Breast epithelium (tissue), 4 donors: ENCODE data around the gene TMCC1. TPM values are rescaled to one million over a fixed set of nuclear protein-coding genes. Genes with fewer than 3 reads are reported as not detected.

ENCODE experiments used
- DNase-seq, 2 donors: peaks; one replicate each; pipeline ENCODE4 v3.0.0-alpha.2; 2019; ENCODE audit warnings: low spot score in 2 of 2
- H3K27ac ChIP-seq, 2 donors: fragments of 200-600 bp; sonication (generic) in 1 of 2; one replicate each; pipeline ENCODE4 v1.5.1; 2016 to 2019; ENCODE audit warnings: mild to moderate bottlenecking in 1 of 2
- H3K27me3 ChIP-seq, 2 donors: fragments of 200-600 bp; sonication (generic) in 1 of 2; one replicate each; pipeline versions ENCODE4 v1.5.1 to v1.6.0; 2017 to 2019; ENCODE audit warnings: control low read depth in 1 of 2, mild to moderate bottlenecking in 1 of 2
- H3K36me3 ChIP-seq: fragments of 200-600 bp; one replicate; pipeline ENCODE4 v1.5.1; 2019
- H3K4me1 ChIP-seq, 2 donors: fragments of 200-600 bp; sonication (generic); one replicate each; pipeline ENCODE4 v1.5.1; 2016 to 2019; ENCODE audit warnings: control low read depth in 1 of 2
- H3K4me3 ChIP-seq, 3 donors: fragments of 200-600 bp; sonication (generic); 1 replicate in 2 of 3; 2 replicates in 1 of 3; pipeline ENCODE4 v1.5.1; 2016 to 2019; ENCODE audit warnings: mild to moderate bottlenecking in 3 of 3, moderate library complexity in 2 of 3
- H3K9me3 ChIP-seq, 2 donors: fragments of 200-600 bp; sonication (generic) in 1 of 2; one replicate each; pipeline ENCODE4 v1.5.1; 2016 to 2019; ENCODE audit warnings: control low read depth in 1 of 2
- POLR2A ChIP-seq: fragments of 450-650 bp; IDR thresholded peaks from one replicate; pipeline ENCODE4 v1.6.1; 2016; ENCODE audit warnings: antibody characterized with exemption, mild to moderate bottlenecking, moderate library complexity
- POLR2AphosphoS5 ChIP-seq, 3 donors: sonication (generic); formaldehyde crosslinking; IDR thresholded peaks; one replicate each; pipeline ENCODE4 v1.6.1; 2017; ENCODE audit warnings: antibody characterized with exemption in 3 of 3
- intact Hi-C: fragments of 100-400 bp; cut with DNase I; formaldehyde crosslinking; loops from one replicate; pipeline ENCODE4 v1.15.1; 2023; ENCODE audit warnings: low total_unique reads
- total RNA-seq, 3 donors: library from RNA; depleted of rRNA; stranded (reverse); fragments of >200 nt; gene quantifications; one replicate each; pipeline ENCODE4 v1.1.0, GENCODE V29; 2016
- TF ChIP-seq, protein P1 (sequence below), 3 donors: fragments of 450-650 bp; IDR thresholded peaks; one replicate each; pipeline ENCODE4 v1.5.1; 2016 to 2017; ENCODE audit warnings: antibody characterized with exemption in 3 of 3, mild to moderate bottlenecking in 3 of 3, moderate library complexity in 3 of 3

The TMCC1 gene
- total RNA-seq, 3 donors from 2014 or later = 29.4 to 48.1 (median 29.8) TPM

DNA sequence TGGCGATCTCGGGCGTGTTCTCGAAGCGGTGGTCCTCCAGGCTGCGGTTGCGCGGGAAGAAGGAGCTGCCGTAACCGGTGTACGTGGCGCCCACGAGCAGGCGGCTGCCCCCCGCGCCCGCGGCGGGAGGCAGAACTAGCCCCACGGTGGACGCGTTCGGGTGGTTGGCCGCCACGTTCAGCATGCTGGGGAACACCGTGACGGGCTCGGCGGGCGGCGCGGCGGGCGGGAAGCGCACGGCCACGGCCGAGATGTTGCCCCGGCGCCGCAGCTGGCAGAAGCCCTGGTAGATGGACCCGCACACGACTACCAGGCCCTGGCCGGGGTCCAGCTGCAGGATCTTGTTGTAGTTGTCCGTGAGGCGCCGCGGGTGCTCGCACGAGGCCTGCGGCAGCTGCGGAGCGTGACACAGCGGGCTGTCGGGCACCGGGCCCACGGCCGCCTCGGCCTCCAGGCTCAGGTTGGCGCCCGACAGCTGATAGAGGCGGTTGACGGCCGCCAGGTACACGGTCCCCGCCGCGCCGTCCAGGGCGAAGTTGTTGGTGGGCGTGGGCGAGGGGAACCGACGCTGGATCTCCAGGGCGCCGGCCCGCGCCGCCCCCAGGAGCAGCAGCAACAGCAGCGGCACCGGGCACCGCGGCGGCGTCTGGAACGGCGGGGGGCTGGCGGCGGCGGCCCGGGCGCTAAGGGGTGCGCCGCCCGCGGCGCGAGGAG, 287.4 kb downstream of the TMCC1 start:
- H3K27me3 ChIP-seq = no peaks in the 10 kb centered on the region
- peak overlapping the region; percentile 56 to 95 for H3K27ac ChIP-seq
- intact Hi-C loops = no loop called here
- no peaks in the 10 kb centered on the region for H3K9me3 ChIP-seq
- peak overlapping the region; percentile 59 to 78 (median 73) for H3K4me3 ChIP-seq
- H3K36me3 ChIP-seq = no peaks in the 10 kb centered on the region
- peaks cover 6% of the 10 kb centered on the region in 2 donors for H3K4me1 ChIP-seq
- TF ChIP-seq, protein P1, sequence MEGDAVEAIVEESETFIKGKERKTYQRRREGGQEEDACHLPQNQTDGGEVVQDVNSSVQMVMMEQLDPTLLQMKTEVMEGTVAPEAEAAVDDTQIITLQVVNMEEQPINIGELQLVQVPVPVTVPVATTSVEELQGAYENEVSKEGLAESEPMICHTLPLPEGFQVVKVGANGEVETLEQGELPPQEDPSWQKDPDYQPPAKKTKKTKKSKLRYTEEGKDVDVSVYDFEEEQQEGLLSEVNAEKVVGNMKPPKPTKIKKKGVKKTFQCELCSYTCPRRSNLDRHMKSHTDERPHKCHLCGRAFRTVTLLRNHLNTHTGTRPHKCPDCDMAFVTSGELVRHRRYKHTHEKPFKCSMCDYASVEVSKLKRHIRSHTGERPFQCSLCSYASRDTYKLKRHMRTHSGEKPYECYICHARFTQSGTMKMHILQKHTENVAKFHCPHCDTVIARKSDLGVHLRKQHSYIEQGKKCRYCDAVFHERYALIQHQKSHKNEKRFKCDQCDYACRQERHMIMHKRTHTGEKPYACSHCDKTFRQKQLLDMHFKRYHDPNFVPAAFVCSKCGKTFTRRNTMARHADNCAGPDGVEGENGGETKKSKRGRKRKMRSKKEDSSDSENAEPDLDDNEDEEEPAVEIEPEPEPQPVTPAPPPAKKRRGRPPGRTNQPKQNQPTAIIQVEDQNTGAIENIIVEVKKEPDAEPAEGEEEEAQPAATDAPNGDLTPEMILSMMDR (IDR thresholded peaks at IDR 0.05) = peak in 1 of 3 donors; percentile 3
- TF ChIP-seq POLR2AphosphoS5 (IDR thresholded peaks at IDR 0.05) (no peak), POLR2A (no peak)
- no peak for DNase-seq

GRCh38 chr3:129605203-129605921, 288.1 kb downstream of the TMCC1 start:
- H3K27ac ChIP-seq = peak overlapping the region; percentile 56 to 95
- no peaks in the 10 kb centered on the region for H3K27me3 ChIP-seq
- H3K9me3 ChIP-seq = no peaks in the 10 kb centered on the region
- peaks cover 6% of the 10 kb centered on the region in 2 donors for H3K4me1 ChIP-seq
- intact Hi-C loops = no loop called here
- DNase-seq = no peak
- no peaks in the 10 kb centered on the region for H3K36me3 ChIP-seq
- H3K4me3 ChIP-seq = peak overlapping the region; percentile 59 to 78 (median 73)
- TF ChIP-seq, protein P1 (IDR thresholded peaks at IDR 0.05) = peak in 1 of 3 donors; percentile 6
- TF ChIP-seq POLR2A = no peak
- peak in 1 of 3 donors; percentile 15 for TF ChIP-seq POLR2AphosphoS5 (IDR thresholded peaks at IDR 0.05)

GRCh38 chr3:129604767-129605166, 288.7 kb downstream of the TMCC1 start:
- DNase-seq = no peak
- Histone ChIP-seq H3K27ac (peak overlapping the region; percentile 56 to 95), H3K4me1 (peaks cover 6 to 11% of the 10 kb centered on the region in 2 donors), H3K36me3 (no peaks in the 10 kb centered on the region), H3K27me3 (no peaks in the 10 kb centered on the region), H3K4me3 (peak overlapping the region; percentile 59 to 78 (median 73)), H3K9me3 (no peaks in the 10 kb centered on the region)
- TF ChIP-seq POLR2A (no peak), POLR2AphosphoS5 (IDR thresholded peaks at IDR 0.05) (no peak)
- TF ChIP-seq, protein P1 (IDR thresholded peaks at IDR 0.05) = no peak
- intact Hi-C loops = no loop called here

DNA sequence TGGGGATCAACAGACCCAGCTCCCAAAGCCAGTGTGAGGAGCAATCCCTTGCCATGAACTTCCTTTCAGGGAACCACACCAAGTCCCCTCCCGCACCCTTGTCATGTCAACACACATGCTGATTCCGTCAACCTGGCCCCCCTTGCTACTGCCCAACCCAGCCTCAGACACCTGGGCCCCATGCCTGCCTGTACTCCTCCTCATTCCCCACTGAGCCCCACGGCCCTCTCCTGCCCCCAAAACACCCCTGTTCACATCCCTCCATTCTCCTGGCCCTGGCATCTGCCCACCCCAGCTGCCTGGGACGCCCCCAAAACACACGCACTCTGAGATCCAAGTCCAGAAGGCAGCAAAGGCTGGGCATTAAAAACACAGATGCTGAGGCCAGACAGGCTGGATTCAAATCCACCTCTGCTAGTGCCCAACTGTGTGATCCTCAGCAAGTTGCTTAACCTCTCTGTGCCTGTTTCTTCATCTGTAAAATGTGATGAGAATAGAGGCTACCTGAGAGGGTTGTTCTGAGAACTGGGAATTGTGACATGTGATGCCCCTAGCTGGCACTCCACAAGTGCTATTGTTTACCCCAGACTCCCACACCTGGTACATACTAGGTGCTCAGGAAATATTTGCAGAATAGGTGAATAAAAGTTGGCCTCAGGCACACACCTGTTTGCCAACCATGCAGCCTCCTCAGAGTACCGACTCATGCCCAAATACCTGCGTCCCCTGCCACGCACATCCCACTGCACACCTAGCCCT, 289.3 kb downstream of the TMCC1 start:
- Histone ChIP-seq H3K9me3 (no peaks in the 10 kb centered on the region), H3K4me3 (peak overlapping the region; percentile 59 to 78 (median 73)), H3K36me3 (no peaks in the 10 kb centered on the region), H3K4me1 (peaks cover 6 to 12% of the 10 kb centered on the region in 2 donors), H3K27me3 (no peaks in the 10 kb centered on the region), H3K27ac (peak overlapping the region; percentile 56 to 95)
- TF ChIP-seq, protein P1 (IDR thresholded peaks at IDR 0.05) = no peak
- TF ChIP-seq POLR2A (no peak), POLR2AphosphoS5 (IDR thresholded peaks at IDR 0.05) (no peak)
- intact Hi-C loops = no loop called here
- no peak for DNase-seq
